NOMO-1 treated with dmso at 0.1 percent for 144 hours (cell line): ENCODE data around the gene ACSL3.
"Not testable (repeated sequence)": the region's sequence is repeated elsewhere in the genome, so short reads cannot be mapped to it uniquely, and the experiment has no call there.

ENCODE experiments used
- DNase-seq: peaks from one replicate; lab custom pipeline; 2025; ENCODE audit not compliant: unreplicated experiment; lab: John Stamatoyannopoulos, UW

ACSL3 gene

DNA sequence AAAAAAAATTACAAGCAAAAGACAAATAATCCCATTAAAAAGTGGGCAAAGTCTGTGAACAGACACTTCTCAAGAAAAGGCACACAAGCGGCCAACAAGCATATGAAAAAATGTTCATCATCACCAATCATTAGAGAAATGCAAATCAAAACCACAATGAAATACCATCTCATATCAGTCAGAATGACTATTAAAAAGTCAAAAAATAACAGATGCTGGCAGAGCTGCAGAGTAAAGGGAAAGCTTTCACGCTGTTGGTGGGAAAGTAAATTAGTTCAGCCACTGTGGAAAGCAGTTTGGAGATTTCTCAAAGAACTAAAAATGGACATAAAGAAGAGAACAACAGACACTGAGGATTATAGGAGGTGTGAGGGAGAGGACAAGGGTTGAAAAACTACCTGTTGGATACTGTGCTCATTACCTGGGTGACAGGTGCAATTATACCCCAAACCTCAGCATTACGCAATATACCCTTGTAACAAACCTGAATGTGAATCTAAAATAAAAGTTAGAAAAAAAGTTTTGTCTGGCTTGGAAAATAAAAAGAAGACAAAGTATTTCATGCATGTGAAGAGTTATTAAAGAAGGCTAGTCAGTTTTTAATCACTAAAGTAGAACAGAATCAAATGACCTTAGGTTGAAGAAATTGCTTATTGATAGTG lies 8.7 kb upstream of the ACSL3 start:
- DNase-seq = no peak

DNA sequence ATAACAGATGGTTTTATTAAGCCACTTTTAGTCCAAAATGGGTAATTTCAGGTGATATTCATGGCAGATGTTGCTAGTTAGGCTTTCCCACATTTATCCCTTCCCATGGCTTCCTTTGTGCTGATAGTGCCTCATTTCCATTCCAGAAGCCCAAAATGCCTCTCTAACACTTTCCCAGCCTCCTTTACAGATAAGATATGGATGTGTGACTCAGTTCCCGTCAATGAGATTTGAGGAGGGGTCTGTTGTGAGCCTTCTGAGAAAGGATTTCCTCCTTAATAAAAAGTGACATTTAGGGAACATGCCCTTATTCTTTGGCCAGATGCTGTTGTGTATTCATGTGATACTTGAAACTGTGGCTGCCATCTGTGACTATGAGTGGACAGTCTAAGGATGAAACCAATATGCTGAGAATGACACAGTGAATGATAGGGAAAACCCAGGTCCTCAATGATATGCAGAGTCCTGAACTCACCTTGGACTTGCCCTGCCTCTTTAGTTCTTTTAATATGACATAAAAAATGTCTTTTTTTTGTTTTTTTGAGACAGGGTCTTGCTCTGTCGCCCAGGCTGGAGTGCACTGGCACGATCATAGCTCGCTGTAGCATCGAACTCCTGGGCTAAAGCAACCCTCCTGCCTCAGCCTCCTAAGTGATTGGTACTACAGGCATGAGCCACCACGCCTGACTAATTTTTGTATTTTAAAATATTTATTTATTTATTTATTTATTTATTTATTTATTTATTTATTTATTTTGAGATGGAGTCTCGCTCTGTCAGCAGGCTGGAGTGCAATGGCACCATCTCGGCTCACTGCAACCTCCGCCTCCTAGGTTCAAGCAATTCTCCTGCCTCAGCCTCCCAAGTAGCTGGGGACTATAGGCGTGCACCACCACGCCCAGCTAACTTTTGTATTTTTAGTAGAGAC lies 5.8 kb upstream of the ACSL3 start:
- DNase-seq = no peak

DNA sequence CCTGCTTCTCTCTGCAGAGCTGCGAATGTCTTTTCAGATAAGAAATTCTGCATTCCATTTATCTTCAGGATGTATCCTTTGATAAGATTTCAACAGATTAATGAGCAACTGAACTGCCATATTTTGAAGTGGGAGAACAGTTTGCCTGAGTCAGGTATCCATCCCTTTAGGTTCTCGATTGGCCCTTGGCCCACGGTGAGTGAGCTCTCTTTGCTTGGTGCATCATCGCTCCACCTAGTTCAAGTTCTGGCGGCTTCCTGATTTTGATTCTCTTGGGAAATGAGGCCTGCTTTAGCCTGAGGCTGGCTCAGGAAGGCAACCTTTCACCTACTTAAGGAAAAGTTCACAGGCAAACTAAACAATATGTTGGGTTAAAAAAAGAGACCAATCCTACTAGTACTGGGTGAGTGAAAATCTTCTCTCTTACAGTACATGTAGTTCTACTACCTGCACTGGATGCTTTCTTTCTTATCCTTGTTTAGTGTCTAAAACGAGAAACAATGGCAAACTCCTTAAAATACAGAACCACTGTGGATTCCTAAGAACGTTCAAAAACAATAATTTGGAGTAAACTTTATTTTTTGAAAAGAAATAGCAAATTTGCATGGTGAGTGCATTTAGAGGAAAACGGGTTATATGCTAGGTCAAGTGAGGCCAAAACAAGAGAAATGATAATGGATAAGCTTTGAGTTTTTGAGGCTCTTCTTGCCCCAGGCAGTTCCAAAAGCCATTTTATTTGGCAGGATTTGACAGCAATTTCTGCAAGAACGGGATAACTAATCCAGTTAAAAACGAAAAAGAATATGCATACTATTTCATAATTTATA lies 837 bp upstream of the ACSL3 start:
- no peak for DNase-seq

DNA sequence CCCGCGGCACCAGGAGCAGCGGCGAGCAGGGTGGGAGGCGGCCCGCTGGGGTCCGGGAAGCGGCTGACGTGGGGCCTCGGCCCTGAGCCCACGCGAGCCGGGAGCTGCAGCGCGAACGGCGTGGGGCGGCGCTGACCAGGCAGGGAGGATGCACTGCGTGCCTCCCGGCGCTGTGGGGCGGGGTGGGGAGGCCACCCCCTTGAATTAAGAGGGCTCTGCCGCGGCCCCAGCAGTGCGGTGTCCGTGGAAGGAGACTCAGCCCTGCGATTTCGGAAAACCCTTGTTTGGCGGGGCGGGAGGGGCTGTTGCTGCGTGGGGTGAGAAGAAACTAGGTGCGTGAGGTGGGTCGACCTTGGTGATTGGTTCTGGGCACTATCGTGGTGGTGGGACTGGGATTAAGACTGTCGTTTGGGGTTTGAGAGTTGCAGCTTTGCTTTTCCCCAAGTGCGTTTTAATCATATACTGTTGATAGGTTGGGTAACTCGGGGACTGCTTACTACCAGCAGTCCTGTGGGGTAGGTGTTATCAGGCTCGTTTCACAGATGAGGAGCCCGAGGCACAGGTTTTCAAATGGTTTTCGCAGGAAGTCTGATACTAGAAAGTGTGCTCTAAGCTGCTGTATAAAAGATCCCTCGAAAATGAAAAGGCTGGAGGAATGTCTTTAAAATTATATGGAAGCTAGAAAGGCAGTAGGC lies 722 bp downstream of the ACSL3 start:
- no peak for DNase-seq

DNA sequence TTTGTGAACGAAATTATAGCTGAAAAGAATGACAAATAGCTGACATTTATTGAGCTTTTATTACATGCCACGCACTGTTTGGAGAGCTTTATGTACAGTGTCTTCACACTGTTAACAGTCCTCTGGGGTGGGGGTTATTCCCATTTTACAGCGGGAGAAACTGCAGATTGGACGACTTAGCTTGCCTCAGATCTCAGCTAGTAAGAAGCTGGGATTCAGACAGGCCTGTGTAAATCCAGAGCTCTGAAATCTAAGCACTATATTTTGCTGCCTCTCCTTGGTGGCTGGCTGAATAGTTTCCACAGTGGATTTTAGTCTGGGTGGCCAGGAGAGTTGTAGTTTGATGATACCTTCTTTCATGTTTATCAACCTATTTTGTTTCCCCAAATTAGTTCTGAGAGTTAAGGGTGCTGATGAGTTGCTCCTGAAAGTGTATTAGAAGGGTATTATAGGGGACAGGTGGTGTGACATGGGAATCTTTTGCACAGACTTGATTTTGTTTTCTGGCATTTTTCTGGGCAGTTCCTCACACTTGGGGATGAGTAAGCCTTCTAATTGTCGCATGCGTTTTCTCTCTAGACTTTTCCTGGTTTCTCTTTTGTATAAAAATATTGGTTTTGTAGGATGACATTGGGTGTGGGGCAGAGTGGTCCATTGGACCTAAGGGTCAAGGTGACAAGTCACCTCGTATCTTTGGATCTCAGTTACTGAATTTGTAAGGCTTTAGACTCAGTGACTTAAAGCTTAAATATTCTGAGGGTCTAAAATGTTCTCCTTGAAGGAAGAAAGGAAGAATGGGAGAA lies 1.5 kb downstream of the ACSL3 start:
- peak; percentile 25 for DNase-seq

DNA sequence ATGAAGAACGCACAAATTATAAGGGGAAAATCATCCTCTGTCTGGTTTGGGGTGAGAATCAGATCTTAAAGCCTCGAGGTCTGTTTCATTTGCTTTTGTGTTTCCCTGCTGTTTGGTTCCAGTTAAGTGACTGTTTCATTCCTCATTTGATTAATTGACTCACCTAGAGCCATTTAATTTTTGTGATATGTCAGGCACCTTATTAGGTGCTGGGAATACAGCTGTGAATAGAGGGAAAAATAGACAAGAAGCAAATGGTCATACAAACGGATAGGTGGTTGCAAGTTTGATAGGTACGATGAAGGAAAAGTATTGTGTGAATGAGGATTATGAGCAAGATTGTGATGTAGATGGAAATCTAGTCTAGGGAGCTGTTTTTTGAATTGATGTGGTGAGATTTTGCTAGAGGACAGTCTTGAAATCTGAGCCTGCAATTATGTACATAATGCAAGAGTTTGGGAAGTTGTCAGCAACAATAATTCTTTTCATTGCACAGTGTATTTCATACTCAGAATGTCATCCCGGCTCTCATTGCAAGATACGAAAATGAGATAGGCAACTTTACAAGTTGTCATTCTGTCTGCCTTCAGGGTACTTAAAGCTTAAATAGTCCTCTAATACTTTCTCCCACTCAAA lies 2.2 kb downstream of the ACSL3 start:
- no peak for DNase-seq

DNA sequence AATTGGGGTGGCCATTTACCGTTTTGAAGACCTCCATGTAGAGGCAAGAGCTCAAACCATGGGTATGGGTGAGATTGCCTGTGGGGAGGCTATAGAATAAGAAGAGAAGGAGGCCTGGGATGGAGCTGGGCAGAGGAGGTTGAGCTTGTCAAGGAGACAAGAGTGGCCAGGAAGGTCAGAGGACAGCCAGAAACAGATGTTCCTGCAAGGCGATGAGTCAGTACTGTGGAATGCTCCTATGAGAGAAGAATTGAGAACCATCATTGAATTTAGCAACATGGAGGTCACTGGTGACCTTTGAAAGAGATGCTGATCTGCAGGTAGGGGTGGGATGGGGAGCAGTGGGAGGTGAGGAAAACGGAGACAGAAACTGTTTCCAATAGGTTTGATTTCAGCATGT lies 3.5 kb downstream of the ACSL3 start:
- no peak for DNase-seq

DNA sequence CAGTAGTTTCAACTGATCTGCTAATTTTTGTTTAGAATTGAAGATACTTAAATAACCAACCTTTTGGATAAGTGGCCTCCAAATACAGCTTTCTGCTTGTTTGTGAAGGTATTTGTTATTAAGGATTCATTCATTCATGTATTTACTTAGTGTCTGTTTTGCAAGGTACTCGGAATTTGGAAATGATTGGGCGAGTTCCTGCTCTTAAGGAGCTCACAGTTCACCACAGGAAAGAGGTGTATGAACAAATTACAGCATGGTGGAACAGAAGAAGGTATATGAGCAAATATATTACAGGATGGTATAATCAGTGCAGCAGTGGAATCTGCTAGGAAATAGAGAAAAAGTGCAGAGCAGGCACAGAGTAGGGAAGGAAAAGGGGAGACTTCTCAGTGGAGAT lies 4.5 kb downstream of the ACSL3 start:
- no peak for DNase-seq

DNA sequence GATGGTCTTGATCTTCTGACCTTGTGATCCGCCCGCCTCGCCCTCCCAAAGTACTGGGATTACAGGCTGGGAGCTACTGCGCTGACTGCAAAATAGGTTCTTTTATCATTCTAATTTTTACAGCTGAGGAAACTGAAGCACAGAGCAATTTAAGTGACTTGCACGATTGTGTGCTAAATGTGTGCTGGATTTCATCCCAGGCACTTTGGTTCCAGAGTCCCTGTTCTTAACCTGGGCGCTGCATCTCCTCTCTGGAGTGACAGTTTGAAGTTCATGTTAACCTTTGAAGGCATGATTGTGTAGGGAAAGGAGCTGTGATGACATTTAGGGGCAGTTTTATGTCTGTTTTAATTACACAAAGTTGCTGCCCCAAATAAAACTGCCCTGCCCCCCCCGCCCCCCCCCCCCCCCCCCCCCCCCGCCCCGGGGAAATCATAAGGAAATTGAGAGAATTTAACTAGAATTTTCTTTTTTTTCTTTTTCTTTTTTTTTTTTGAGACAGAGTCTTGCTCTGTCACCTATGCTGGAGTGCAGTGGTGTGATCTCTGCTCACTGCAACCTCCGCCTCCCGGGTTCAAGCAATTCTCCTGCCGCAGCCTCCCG lies 5.6 kb downstream of the ACSL3 start:
- no peak for DNase-seq

DNA sequence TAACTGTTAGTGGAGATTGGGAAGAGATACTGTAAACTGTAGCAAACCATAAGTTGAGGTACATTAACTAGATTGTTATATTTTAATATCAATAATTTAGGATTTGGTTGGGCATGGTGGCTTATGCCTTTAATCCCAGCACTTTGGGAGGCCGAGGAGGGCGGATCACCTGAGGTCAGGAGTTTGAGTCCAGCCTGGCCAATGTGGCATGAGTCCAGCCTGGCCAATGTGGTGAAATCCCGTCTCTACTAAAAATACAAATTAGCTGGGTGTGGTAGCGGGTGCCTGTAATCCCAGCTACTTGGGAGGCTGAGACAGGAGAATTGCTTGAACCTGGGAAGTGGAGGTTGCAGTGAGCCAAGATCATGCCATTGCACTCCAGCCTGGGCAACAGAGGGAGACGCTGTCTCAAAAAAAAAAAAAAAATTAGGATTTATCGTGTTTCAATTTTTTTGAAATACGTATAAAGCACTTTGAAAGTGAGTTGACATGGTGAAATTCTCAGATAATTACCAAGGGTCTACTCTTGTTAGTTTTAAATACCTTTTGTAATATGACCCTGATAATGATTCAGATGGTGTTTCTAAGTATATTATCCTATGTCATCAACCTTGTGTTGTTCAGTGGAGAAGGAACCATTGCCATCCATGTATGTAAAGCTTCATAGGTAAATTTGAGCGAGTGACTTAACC lies 7.9 kb downstream of the ACSL3 start:
- DNase-seq = not testable (repeated sequence)

DNA sequence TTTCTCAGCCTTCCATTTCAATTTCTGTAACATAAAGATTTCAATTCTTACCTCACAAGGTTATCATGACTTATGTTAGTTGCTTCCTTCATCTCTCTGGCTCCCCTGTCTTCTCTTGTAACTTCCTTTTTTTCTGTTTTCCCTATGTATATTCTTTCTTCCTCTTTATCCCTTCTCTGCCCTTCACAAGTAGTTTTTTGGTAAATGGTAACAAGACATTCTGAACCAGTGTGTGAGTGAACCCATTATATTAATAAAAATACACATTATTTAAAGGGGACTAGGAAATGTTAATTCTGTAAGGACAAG lies 8.4 kb downstream of the ACSL3 start:
- peak; percentile 44 for DNase-seq

DNA sequence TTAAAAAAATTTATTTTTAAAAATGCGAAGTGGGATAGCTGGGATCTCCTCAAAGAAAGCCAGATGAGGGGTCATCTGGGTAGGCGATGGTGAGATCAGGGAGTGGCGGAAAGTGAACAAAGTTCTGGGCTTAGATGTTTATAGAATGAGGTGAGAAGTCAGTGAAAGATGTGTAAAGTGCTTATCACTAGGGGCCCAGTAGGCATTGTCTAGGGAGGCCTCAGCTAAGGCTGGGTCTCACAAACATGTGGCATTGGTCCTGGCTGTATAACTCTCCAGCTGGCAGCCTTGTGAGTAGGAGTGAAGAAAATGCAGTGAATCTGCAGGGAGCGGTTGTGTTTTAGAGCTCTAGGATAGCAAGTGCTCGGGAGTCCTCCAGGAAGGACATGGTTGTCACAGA lies 10.5 kb downstream of the ACSL3 start:
- no peak for DNase-seq

DNA sequence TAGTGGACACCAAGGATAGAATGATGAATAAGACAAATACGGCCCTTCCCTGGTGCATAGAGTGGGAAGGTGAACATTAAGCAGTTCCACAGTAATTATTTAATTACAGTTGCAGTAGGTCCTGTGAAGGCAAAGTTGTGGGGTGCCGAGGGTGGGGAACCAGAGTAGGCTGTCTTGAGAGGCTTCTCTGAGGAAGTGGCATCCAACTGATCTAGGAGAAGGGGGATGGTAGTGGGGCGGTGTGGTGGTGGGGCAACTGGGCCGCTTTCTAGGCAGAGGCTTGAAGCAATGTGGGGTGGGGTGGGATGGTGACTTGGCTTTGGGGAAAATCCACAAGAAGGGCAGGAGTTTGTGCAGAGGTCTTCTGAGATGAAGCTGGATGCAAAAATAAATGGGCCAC lies 11.7 kb downstream of the ACSL3 start:
- DNase-seq = no peak

DNA sequence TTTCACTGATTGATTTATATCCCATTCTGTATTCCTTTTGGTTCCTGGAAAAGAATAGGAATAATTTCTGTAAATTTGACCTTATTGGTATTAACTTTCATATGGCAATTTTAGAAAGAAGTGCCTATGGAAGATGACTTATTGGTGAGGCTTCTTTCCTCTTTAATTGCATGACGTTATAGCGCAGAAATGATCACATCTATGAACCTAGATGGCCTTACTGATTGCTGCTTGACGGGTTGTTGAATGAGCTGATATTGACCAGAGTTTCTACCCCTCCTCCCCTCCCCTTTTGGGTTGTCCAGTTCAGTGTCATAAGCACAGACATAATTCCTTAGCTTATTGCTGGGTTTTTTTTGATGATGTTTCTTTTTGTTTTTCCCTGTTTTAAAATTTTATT lies 14.6 kb downstream of the ACSL3 start:
- DNase-seq = no peak

DNA sequence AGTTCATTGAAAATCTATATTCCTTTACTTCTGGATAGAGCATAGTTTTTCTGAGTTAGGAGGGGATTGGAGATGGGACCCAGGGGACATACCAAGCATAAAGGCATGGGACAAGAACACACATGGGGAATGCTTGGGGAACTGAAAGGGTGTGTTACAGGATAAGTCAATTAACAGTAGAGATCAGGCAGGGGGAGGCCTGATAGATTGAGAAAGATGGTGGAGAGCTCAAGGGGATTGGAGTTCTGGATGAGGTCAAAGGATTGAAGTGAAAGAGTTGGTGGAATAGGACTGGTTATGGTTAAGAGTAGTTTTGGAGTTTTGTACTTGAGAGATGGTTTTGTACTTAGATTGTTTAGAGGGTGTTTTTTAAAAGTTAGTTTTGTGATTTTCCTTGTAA lies 16.1 kb downstream of the ACSL3 start:
- DNase-seq = no peak

DNA sequence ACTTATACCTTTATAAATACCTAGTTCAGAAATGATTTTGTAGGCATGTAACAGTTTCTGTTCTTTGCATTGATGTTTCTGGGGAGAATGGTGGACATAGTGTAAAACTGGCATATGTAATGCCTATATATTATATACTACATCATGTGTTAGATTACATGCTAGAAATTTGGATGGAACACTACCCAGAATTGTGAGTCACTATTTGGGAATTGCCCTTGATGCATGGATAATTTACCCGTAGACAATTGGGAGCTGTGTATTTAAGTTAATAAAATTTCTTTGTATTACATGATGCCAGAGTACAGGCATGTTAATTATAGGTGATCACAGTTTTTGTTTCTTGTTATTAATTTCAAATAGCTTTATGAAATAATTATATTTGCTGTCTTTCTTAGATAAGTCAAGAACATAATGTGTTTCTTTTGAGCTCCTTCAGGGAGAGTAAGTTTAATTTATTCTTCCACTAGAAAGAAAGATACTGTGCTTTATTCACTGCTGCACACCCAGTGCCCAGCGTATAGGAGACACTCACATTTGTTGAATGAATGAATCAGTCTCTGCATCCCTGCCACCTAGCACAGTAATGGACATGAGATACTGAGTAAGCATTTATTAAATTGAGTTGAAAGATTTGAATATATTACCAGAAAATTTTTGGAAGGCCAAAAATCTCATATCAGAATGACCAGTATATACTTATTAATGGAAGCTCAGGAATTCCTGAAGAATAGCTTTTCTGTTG lies 16.9 kb downstream of the ACSL3 start:
- no peak for DNase-seq

DNA sequence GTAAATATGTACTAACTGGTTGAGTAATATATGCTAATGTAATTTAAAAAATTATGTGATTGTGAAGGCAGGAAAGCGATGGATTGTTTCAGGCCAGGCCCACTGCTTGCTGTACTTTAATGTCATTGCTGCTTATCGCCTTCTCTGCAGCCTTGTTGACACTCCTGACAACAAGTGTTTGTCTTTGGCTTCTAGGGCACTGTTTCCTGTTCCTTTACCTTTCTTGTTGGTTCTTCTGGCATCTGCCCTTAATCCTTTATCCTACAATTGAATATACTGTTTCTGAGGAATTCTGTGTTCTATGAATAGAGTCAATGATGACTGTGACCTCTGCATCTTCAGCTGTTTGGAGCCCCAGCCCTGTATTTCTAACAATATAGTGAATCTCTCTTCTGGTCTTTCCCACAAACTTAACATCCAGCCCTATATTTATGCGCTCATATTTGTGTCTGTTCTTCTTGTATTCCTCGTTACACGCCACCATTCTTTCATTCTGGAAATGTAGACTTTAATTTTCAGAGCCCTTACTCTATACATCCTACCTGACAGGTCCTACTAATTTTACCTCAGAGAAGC lies 17.6 kb downstream of the ACSL3 start:
- no peak for DNase-seq
